HepG2 (cell line): ENCODE measurements around the gene CACNA2D3. TPM values are rescaled to one million over a fixed set of nuclear protein-coding genes. Genes with fewer than 3 reads are reported as not detected.

Experiments used
- ATAC-seq: fragments of 200-7000 bp; cut with Tn5 transposase; 3 replicates; pipeline ENCODE4 v1.9.1; 2020; ENCODE audit warnings: mild to moderate bottlenecking, moderate library complexity
- BruUV-seq: library from RNA; stranded (reverse); fragments of 400-500 nt; replicated peaks from 2 replicates; lab custom pipeline; 2021; lab: Mats Ljungman, UMichigan
- CTCF ChIA-PET: fragments of 300-600 bp; formaldehyde crosslinking; extraction: SDS; loops from one replicate; lab custom pipeline; 2021; ENCODE audit warnings: low total read pairs, inconsistent platforms, low intra/inter-chr PET ratio; lab: Yijun Ruan, JAX
- POLR2A ChIA-PET: fragments of 350-600 bp; sonication (Branson Sonifier 250); formaldehyde crosslinking; loops from one replicate; lab custom pipeline; 2020; ENCODE audit warnings: antibody characterized with exemption, inconsistent platforms; lab: Yijun Ruan, JAX
- DNase-seq: peaks from one replicate; pipeline ENCODE4 v3.0.0-alpha.2; 2015; ENCODE audit warnings: low spot score
- FAIRE-seq: peaks from 3 replicates; lab custom pipeline; 2011; peaks lifted over from hg19 to GRCh38; lab: Jason Lieb, UNC
- H2AFZ ChIP-seq: one replicate; pipeline ENCODE4 v1.6.1; 2011; ENCODE audit warnings: low read length, inconsistent platforms
- H3K27ac ChIP-seq: fragments of 300-600 bp; 3 replicates; pipeline ENCODE4 v1.8.0; 2011; ENCODE audit warnings: mixed run types, mild to moderate bottlenecking, mixed read lengths, low read length, inconsistent platforms; ENCODE audit not compliant: insufficient read depth; ENCODE audit errors: extremely low read length
- H3K27me3 ChIP-seq, 2 experiments: fragments of 200-600 bp in 1 of 2; 2 replicates in 1 of 2; 3 replicates in 1 of 2; pipeline versions ENCODE4 v1.6.0 to v1.8.0; 2011; ENCODE audit warnings: low read length in 2 of 2, mild to moderate bottlenecking in 2 of 2, moderate library complexity in 2 of 2, inconsistent platforms in 1 of 2; ENCODE audit not compliant: insufficient read depth in 2 of 2, control insufficient read depth in 1 of 2
- H3K36me3 ChIP-seq, 2 experiments: fragments of 200-600 bp in 1 of 2; replicated peaks in 1 of 2; 2 replicates in 1 of 2; 3 replicates in 1 of 2; pipeline versions ENCODE4 v1.5.1 to v1.8.0; 2011; ENCODE audit warnings: low read length in 2 of 2, inconsistent platforms in 1 of 2; ENCODE audit not compliant: insufficient read depth in 2 of 2, control insufficient read depth in 1 of 2
- H3K4me1 ChIP-seq: 2 replicates; pipeline ENCODE4 v1.5.1; 2012; ENCODE audit warnings: low read length, inconsistent platforms; ENCODE audit not compliant: insufficient read depth
- H3K4me2 ChIP-seq: 2 replicates; pipeline ENCODE4 v1.6.0; 2011; ENCODE audit warnings: low read depth, low read length, inconsistent platforms
- H3K4me3 ChIP-seq, 3 experiments: fragments of 200-600 bp in 1 of 3; sonication (generic), shearing (Covaris generic) in 1 of 3; replicated peaks in 1 of 3; 2 replicates each; pipeline ENCODE4 v1.5.1; 2011 to 2016; ENCODE audit warnings: low read length in 3 of 3, inconsistent platforms in 2 of 3, low read depth in 2 of 3, mild to moderate bottlenecking in 2 of 3, control low read depth in 1 of 3, mixed read lengths in 1 of 3; ENCODE audit not compliant: insufficient read depth in 1 of 3
- H3K79me2 ChIP-seq: one replicate; pipeline ENCODE4 v1.6.1; 2011; ENCODE audit warnings: low read length, inconsistent platforms; ENCODE audit not compliant: insufficient read depth
- H3K9ac ChIP-seq: 2 replicates; pipeline ENCODE4 v1.6.0; 2011; ENCODE audit warnings: mild to moderate bottlenecking, low read depth, low read length, inconsistent platforms; ENCODE audit not compliant: insufficient read depth
- H3K9me3 ChIP-seq: 2 replicates; pipeline ENCODE4 v1.5.1; 2012; ENCODE audit warnings: mild to moderate bottlenecking, low read length
- H4K20me1 ChIP-seq: 2 replicates; pipeline ENCODE4 v1.6.0; 2011; ENCODE audit warnings: inconsistent platforms, mild to moderate bottlenecking, low read length, moderate library complexity; ENCODE audit not compliant: insufficient read depth
- AKAP8 ChIP-seq: sonication (generic); formaldehyde crosslinking; IDR thresholded peaks from 2 replicates; pipeline ENCODE4 v1.5.1; 2020; ENCODE audit warnings: mild to moderate bottlenecking, missing genetic modification reagents
- CCDC6 ChIP-seq: sonication (generic); formaldehyde crosslinking; IDR thresholded peaks from 2 replicates; pipeline ENCODE4 v1.8.1; 2022; ENCODE audit warnings: mild to moderate bottlenecking, missing genetic modification reagents, moderate library complexity
- CHCHD3 ChIP-seq: sonication (generic); formaldehyde crosslinking; IDR thresholded peaks from 2 replicates; pipeline ENCODE4 v1.8.0; 2022; ENCODE audit warnings: mild to moderate bottlenecking, missing genetic modification reagents, moderate library complexity
- CREBL2 ChIP-seq: sonication (generic); formaldehyde crosslinking; IDR thresholded peaks from 2 replicates; pipeline ENCODE4 v1.8.1; 2023; ENCODE audit warnings: missing genetic modification reagents, mild to moderate bottlenecking, borderline replicate concordance
- HMG20B ChIP-seq: conservative IDR thresholded peaks from 2 replicates; pipeline ENCODE4 v1.6.1; 2016; ENCODE audit warnings: missing genetic modification reagents, missing compliant biosample characterization
- NCOA1 ChIP-seq: sonication (generic); formaldehyde crosslinking; IDR thresholded peaks from 2 replicates; pipeline ENCODE4 v1.9.0; 2021; ENCODE audit warnings: missing genetic modification reagents
- SNRNP70 ChIP-seq: fragments of 200-400 bp; formaldehyde crosslinking; IDR thresholded peaks from 2 replicates; pipeline ENCODE4 v1.6.1; 2017; ENCODE audit warnings: mild to moderate bottlenecking, low read depth, low read length, moderate library complexity
- SPEN ChIP-seq: sonication (generic); formaldehyde crosslinking; IDR thresholded peaks from 2 replicates; pipeline ENCODE4 v1.5.1; 2020; ENCODE audit warnings: low read depth, mild to moderate bottlenecking, missing genetic modification reagents
- ZNF256 ChIP-seq: sonication (generic); formaldehyde crosslinking; conservative IDR thresholded peaks from 2 replicates; pipeline ENCODE4 v1.4.0; 2020; ENCODE audit warnings: missing genetic modification reagents
- ZNF263 ChIP-seq: sonication (generic); formaldehyde crosslinking; IDR thresholded peaks from 2 replicates; pipeline ENCODE4 v1.4.0; 2020; ENCODE audit warnings: missing genetic modification reagents
- ZNF552 ChIP-seq: sonication (generic); formaldehyde crosslinking; IDR thresholded peaks from 2 replicates; pipeline ENCODE4 v1.9.0; 2022; ENCODE audit warnings: missing genetic modification reagents, mild to moderate bottlenecking, borderline replicate concordance
- ZNF597 ChIP-seq: sonication (generic); formaldehyde crosslinking; IDR thresholded peaks from 2 replicates; pipeline ENCODE4 v1.5.0; 2020; ENCODE audit warnings: missing genetic modification reagents
- ZNF639 ChIP-seq: conservative IDR thresholded peaks from 2 replicates; pipeline ENCODE4 v1.6.1; 2018; ENCODE audit warnings: missing genetic modification reagents
- WGBS: methylation state at CpG from one replicate; pipeline ENCODE4 v1.1.6; 2017; ENCODE audit warnings: low lambda C conversion rate; 5-methylcytosine and 5-hydroxymethylcytosine counted together
- in situ Hi-C: cut with HindIII; loops from 2 replicates; pipeline ENCODE4 v1.10.0; 2017; ENCODE audit warnings: low pct_unique_long_range_greater_than_20kb; ENCODE audit not compliant: extremely low pct_ligation_motif_present
- intact Hi-C: fragments of 100-400 bp; cut with micrococcal nuclease; formaldehyde crosslinking; loops from one replicate; pipeline ENCODE4 v1.10.0; 2022; ENCODE audit not compliant: unreplicated experiment
- polyA plus RNA-seq, 8 experiments: library from polyadenylated mRNA; depleted of rRNA in 3 of 8; stranded (reverse) in 7 of 8; unstranded in 1 of 8; fragments of >200 nt; fragmentation: Illumina TruSeq in 4 of 8; extraction: Trizol in 4 of 8; gene quantifications; 2 replicates each; pipeline versions ENCODE4 v1.2.1 to v1.2.3, GENCODE V29; 2011 to 2016; ENCODE audit warnings: low read depth in 4 of 8, missing spikeins in 1 of 8, mixed read lengths in 1 of 8; ENCODE audit not compliant: insufficient read depth in 1 of 8
- total RNA-seq, 5 experiments: library from RNA; depleted of rRNA; stranded (reverse); fragments of >200 nt; fragmentation: Illumina TruSeq; extraction: Trizol; gene quantifications; 2 replicates each; pipeline ENCODE4 v1.2.3, GENCODE V29; 2016; ENCODE audit warnings: low read depth in 1 of 5
- TF ChIP-seq, protein P1 (sequence below): sonication (generic); formaldehyde crosslinking; conservative IDR thresholded peaks from 2 replicates; pipeline ENCODE4 v1.8.0; 2022; ENCODE audit warnings: mild to moderate bottlenecking, moderate library complexity, missing genetic modification reagents

CACNA2D3 gene
- total and polyA plus RNA-seq, 2 of the 13 experiments (the other 11 are each of a cell fraction or from before 2014, with no cell fraction given) = not detected

DNA sequence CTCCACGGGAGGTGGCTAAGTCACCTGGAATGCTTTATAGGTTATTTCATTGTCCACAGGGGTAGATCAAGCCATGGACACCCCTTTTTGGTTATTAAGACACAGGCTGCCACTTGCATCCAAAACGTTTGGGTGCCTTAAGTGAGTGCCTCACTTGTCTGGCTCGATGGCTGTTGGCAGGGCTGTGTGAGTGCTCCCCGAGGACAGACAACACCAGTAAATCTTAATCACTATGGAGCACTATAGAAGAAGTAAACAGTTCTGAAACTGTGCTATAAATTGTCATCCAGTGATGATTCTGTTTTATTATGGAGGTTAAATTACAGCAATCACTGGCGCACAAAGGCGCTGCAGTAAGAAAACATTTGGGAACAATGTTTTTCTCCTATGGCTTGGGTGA lies 215.5 kb downstream of the CACNA2D3 start:
- no peak overlapping the region for H3K4me3 ChIP-seq
- no peak for TF ChIP-seq CHCHD3 (CRISPR knock-in tag)
- TF ChIP-seq CREBL2 (CRISPR knock-in tag) = no peak
- TF ChIP-seq, all 625 proteins: peak for 0
- in situ Hi-C loops = no loop called here
- no peaks in the 10 kb centered on the region for H3K36me3 ChIP-seq
- no peak for DNase-seq
- H3K4me2 ChIP-seq = no peak overlapping the region
- no peaks in the 10 kb centered on the region for H3K9me3 ChIP-seq
- CTCF ChIA-PET = no interaction called here
- no peak overlapping the region for H3K27ac ChIP-seq
- POLR2A ChIA-PET = no interaction called here
- no peaks in the 10 kb centered on the region for H4K20me1 ChIP-seq
- H2AFZ ChIP-seq = no peak overlapping the region
- no peak for FAIRE-seq
- no peaks in the 10 kb centered on the region for H3K79me2 ChIP-seq
- no TSS peak for BruUV-seq
- ATAC-seq = no peak
- H3K9ac ChIP-seq = no peak overlapping the region
- WGBS = 37% methylated on average over 5 of the region's 6 CpGs
- intact Hi-C loops = no loop called here
- no peaks in the 10 kb centered on the region for H3K4me1 ChIP-seq
- H3K27me3 ChIP-seq = peaks cover 0 to 6% of the 10 kb centered on the region in 2 experiments; a peak in 1 of 5 replicates

- no peaks in the 10 kb centered on the region for H4K20me1 ChIP-seq
- in situ Hi-C loops (no loop called here), intact Hi-C loops (no loop called here)
- BruUV-seq = no TSS peak
- H3K36me3 ChIP-seq = no peaks in the 10 kb centered on the region
- peaks cover 0 to 3% of the 10 kb centered on the region in 2 experiments; a peak in 1 of 5 replicates for H3K27me3 ChIP-seq
- no peak overlapping the region for H3K4me3 ChIP-seq
- ChIA-PET CTCF (no interaction called here), POLR2A (no interaction called here)
- TF ChIP-seq ZNF263 = no peak
- no peak for TF ChIP-seq ZNF552 (CRISPR knock-in tag)
- no peak for TF ChIP-seq HMG20B (CRISPR knock-in tag)
- no peak for TF ChIP-seq ZNF639 (CRISPR knock-in tag)
- TF ChIP-seq AKAP8 = no peak
- no peak for TF ChIP-seq ZNF597
- TF ChIP-seq SNRNP70 = no peak
- no peak for TF ChIP-seq ZNF256 (CRISPR knock-in tag)
- TF ChIP-seq, protein P1, sequence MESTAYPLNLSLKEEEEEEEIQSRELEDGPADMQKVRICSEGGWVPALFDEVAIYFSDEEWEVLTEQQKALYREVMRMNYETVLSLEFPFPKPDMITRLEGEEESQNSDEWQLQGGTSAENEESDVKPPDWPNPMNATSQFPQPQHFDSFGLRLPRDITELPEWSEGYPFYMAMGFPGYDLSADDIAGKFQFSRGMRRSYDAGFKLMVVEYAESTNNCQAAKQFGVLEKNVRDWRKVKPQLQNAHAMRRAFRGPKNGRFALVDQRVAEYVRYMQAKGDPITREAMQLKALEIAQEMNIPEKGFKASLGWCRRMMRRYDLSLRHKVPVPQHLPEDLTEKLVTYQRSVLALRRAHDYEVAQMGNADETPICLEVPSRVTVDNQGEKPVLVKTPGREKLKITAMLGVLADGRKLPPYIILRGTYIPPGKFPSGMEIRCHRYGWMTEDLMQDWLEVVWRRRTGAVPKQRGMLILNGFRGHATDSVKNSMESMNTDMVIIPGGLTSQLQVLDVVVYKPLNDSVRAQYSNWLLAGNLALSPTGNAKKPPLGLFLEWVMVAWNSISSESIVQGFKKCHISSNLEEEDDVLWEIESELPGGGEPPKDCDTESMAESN (CRISPR knock-in tag) = no peak
- no peak for TF ChIP-seq CCDC6 (CRISPR knock-in tag)
- no peak for TF ChIP-seq NCOA1 (CRISPR knock-in tag)
- TF ChIP-seq SPEN (CRISPR knock-in tag) = no peak
- no peak overlapping the region for H3K9ac ChIP-seq
- FAIRE-seq (no peak), ATAC-seq (no peak), DNase-seq (no peak)
- H3K9me3 ChIP-seq = no peaks in the 10 kb centered on the region
- no peaks in the 10 kb centered on the region for H3K79me2 ChIP-seq
- no peak overlapping the region for H3K4me2 ChIP-seq
- H2AFZ ChIP-seq = no peak overlapping the region
- no peak overlapping the region for H3K27ac ChIP-seq
- 0% methylated on average over 2 of the region's 2 CpGs for WGBS
- no peaks in the 10 kb centered on the region for H3K4me1 ChIP-seq
Observed at GRCh38 chr3:54339608-54340007, 217.3 kb downstream of the CACNA2D3 start.
